ENCODE results near the gene LRRN2.

GRCh38 chr1:204599596-204599995 lies 85.9 kb downstream of the LRRN2 start:
- TF ChIP-seq CTCF (IDR thresholded peaks at IDR 0.05; ENCODE audit: insufficient read depth, low read depth, low read length) (no peak), EZH2 (IDR thresholded peaks at IDR 0.05; ENCODE audit: insufficient read depth, low read length) (no peak)

Data from astrocyte (in vitro differentiated cells and primary cell).